Measurements from ENCODE around the gene BCL7B.
"Not testable (repeated sequence)": the region's sequence is repeated elsewhere in the genome, so short reads cannot be mapped to it uniquely, and the experiment has no call there.

BCL7B gene

DNA sequence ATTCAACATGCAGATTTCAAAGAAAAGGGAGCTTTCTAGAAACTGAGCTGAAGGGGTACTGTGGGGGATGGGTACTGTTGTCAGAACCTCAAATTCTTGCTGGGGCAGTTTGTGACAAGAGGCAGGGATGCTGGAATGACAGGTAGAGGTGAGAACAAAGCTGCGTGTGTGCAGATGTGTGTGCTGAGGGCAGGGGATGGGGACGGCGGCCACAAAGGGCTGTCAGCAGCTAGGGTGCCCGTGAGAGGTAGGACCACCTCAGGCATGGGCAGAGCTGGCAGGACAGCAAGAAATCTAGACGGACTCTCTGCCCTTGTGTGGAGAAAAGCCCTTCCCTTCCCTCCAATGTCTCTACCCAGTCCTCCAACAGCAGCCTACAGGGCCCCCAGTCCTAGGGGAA lies 21.0 kb downstream of the BCL7B start:
- H3K4me1 ChIP-seq (ENCODE audit: control insufficient read depth, insufficient read depth, low read length): no peaks in the 10 kb centered on the region
- no CpG with 5 or more reads among the region's 5 CpGs for WGBS (ENCODE audit: insufficient coverage, insufficient read length)
- H3K27me3 ChIP-seq (ENCODE audit: control insufficient read depth, insufficient read depth, low read length): no peaks in the 10 kb centered on the region
- no peak overlapping the region for H3K27ac ChIP-seq (ENCODE audit: low read length)
- no peak for DNase-seq (ENCODE audit: low read depth, low spot score)
- H3K9me3 ChIP-seq (ENCODE audit: control insufficient read depth, insufficient read depth, low read length): no peaks in the 10 kb centered on the region
- no peak overlapping the region for H3K4me3 ChIP-seq (ENCODE audit: low read length)
- peaks cover 7% of the 10 kb centered on the region; the same call in 1 of the 2 replicates for H3K36me3 ChIP-seq (ENCODE audit: control insufficient read depth, insufficient read depth, low read length)

DNA sequence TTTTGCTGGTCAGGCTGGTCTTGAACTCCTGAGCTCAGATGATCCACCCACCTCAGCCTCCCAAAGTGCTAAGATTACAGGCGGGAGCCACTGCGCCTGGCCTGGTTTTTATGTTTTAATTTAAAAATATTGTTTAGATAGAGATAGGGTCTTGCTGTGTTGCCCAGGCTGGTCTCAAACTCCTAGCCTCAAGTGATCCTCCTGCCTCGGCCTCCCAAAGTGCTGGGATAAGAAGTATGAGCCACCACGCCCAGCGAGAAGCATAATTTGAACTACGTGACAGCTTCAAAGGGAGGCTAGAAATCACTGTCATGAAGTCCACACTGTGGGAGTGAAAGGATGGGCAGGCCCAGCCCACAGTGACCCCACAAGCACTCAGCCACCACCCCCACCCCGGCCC lies 21.6 kb downstream of the BCL7B start:
- H3K27ac ChIP-seq (ENCODE audit: low read length); H3K4me3 ChIP-seq (ENCODE audit: low read length); H3K27me3 ChIP-seq (ENCODE audit: control insufficient read depth, insufficient read depth, low read length); H3K9me3 ChIP-seq (ENCODE audit: control insufficient read depth, insufficient read depth, low read length); H3K4me1 ChIP-seq (ENCODE audit: control insufficient read depth, insufficient read depth, low read length); H3K36me3 ChIP-seq (ENCODE audit: control insufficient read depth, insufficient read depth, low read length); DNase-seq (ENCODE audit: low read depth, low spot score): not testable (repeated sequence)
- no CpG with 5 or more reads among the region's 7 CpGs for WGBS (ENCODE audit: insufficient coverage, insufficient read length)

DNA sequence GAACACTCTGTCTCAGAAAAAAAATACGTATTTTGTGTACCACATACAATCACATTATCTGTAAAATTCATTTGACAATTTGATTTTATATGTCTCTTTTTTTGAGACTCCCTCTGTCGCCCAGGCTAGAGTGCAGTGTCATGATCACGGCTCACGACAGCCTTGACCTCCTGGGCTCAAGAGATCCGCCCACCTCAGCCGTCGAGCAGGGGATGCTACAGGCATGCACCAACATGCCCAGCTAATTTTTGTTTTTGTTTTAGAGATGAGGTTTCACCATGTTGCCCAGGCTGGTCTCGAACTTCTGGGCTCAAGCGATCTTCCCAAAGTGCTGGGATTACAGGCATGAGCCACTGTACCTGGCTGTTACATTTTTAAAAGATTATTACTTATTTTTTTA lies 23.7 kb downstream of the BCL7B start:
- H3K27me3 ChIP-seq (ENCODE audit: control insufficient read depth, insufficient read depth, low read length): no peaks in the 10 kb centered on the region
- H3K9me3 ChIP-seq (ENCODE audit: control insufficient read depth, insufficient read depth, low read length): no peaks in the 10 kb centered on the region
- H3K36me3 ChIP-seq (ENCODE audit: control insufficient read depth, insufficient read depth, low read length): 0 out of 2 replicates have a peak, but pooled peaks cover 4% of the 10 kb centered on the region
- H3K4me1 ChIP-seq (ENCODE audit: control insufficient read depth, insufficient read depth, low read length): no peaks in the 10 kb centered on the region
- H3K4me3 ChIP-seq (ENCODE audit: low read length): no peak overlapping the region
- no peak overlapping the region for H3K27ac ChIP-seq (ENCODE audit: low read length)
- no peak for DNase-seq (ENCODE audit: low read depth, low spot score)
- WGBS (ENCODE audit: insufficient coverage, insufficient read length): no CpG with 5 or more reads among the region's 9 CpGs

DNA sequence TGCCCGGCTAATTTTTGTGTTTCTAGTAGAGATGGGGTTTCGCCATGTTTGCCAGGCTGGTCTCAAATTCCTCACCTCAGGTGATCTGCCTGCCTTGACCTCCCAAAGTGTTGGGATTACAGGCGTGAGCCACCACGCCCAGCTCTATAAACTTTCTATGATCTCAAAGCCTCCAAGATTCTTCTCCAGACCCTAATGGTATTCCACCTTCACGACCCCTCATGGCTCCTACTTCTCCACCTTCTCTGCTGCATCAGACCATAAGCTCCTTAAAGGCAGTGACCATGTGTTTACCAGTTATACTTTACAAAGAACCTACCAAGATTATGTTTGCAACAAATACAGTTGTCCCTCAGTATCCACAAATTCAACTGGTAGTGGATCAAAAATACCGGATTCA lies 25.3 kb downstream of the BCL7B start:
- H3K27ac ChIP-seq (ENCODE audit: low read length): no peak overlapping the region
- H3K4me3 ChIP-seq (ENCODE audit: low read length): no peak overlapping the region
- H3K36me3 ChIP-seq (ENCODE audit: control insufficient read depth, insufficient read depth, low read length): 0 out of 2 replicates have a peak, but pooled peaks cover 4% of the 10 kb centered on the region
- no peaks in the 10 kb centered on the region for H3K9me3 ChIP-seq (ENCODE audit: control insufficient read depth, insufficient read depth, low read length)
- H3K4me1 ChIP-seq (ENCODE audit: control insufficient read depth, insufficient read depth, low read length): no peaks in the 10 kb centered on the region
- no peaks in the 10 kb centered on the region for H3K27me3 ChIP-seq (ENCODE audit: control insufficient read depth, insufficient read depth, low read length)
- no peak for DNase-seq (ENCODE audit: low read depth, low spot score)
- WGBS (ENCODE audit: insufficient coverage, insufficient read length): no CpG with 5 or more reads among the region's 6 CpGs

DNA sequence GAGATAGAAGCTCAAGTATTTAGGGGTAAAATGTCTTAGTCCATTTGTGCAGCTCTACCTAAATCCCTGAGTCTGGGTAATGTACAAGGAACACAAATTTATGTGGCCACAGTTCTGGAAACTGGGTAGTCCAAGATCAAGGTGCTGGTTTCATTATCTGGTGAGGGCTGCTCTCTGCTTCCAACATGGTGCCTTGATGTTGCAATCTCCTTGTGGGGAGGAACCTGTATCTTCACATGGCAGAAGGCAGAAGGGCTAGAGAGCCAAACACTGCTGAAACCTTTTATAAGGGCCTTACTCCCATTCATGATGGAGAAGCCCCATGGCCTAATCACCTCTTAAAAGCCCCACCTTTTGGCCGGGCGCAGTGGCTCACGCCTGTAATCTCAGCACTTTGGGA lies 26.7 kb downstream of the BCL7B start:
- Histone ChIP-seq H3K27me3 (ENCODE audit: control insufficient read depth, insufficient read depth, low read length) (no peaks in the 10 kb centered on the region), H3K4me1 (ENCODE audit: control insufficient read depth, insufficient read depth, low read length) (no peaks in the 10 kb centered on the region), H3K36me3 (ENCODE audit: control insufficient read depth, insufficient read depth, low read length) (no peaks in the 10 kb centered on the region), H3K9me3 (ENCODE audit: control insufficient read depth, insufficient read depth, low read length) (no peaks in the 10 kb centered on the region), H3K4me3 (ENCODE audit: low read length) (no peak overlapping the region), H3K27ac (ENCODE audit: low read length) (no peak overlapping the region)
- DNase-seq (ENCODE audit: low read depth, low spot score): no peak
- WGBS (ENCODE audit: insufficient coverage, insufficient read length): no CpG with 5 or more reads among the region's 3 CpGs

DNA sequence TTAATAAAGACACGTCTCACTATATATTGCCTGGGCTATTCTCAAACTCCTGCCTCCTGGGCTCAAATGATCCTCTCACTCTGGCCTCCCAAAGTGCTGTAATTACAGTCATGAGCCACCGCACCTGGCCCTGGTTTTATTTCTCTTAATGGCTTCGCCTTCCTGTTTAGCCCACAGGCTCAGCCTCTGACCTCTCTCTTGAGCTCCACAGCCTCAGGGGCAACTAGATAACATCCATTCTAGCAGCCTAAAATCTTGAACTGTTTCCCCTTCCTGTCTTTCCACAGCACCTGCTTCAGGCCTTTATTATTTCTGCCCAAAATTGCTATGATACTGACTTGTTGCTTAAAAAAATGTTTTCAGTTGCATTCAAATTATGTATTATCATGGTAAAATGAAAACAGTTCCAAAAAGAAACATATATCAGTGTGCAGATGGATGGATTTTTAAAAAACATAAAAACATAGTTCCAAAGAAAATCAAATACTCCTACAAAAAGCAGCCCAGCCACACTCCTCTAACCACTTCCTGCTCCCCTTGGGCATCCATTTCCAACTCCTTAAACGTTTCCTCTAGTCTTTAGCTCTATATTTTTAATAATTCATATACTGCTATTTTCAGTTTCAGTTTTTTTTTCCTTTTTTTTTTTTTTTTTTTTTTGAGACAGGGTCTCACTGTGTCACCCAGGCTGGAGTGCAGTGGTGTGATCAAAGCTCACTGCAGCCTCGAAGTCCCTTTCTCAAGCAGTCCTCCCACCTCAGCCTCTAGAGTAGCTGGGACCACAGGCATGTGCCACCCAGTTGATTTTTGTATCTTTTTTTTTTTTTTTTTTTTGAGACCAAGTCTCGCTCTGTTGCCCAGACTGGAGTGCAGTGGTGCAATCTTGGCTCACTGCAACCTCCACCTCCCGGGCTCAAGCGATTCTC lies 30.3 kb downstream of the BCL7B start:
- Histone ChIP-seq H3K4me1 (ENCODE audit: control insufficient read depth, insufficient read depth, low read length) (no peaks in the 10 kb centered on the region), H3K36me3 (ENCODE audit: control insufficient read depth, insufficient read depth, low read length) (no peaks in the 10 kb centered on the region), H3K27me3 (ENCODE audit: control insufficient read depth, insufficient read depth, low read length) (no peaks in the 10 kb centered on the region), H3K4me3 (ENCODE audit: low read length) (no peak overlapping the region), H3K27ac (ENCODE audit: low read length) (no peak overlapping the region), H3K9me3 (ENCODE audit: control insufficient read depth, insufficient read depth, low read length) (no peaks in the 10 kb centered on the region)
- no peak for DNase-seq (ENCODE audit: low read depth, low spot score)
- no CpG with 5 or more reads among the region's 8 CpGs for WGBS (ENCODE audit: insufficient coverage, insufficient read length)

DNA sequence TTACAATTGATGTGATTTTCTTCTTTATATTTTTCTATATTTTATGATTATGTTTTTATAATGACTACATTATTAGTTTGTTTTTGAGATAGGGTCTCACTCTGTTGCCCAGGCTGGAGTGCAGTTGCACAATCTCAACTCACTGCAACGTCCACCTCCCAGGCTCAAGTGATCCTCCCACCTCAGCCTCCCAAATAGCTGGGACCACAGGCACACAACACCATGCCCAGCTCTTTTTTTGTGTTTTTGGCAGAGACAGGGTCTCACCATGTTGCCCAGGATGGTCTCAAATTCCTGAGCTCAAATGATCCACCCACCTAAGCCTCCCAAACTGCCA lies 31.4 kb downstream of the BCL7B start:
- H3K9me3 ChIP-seq (ENCODE audit: control insufficient read depth, insufficient read depth, low read length); H3K27ac ChIP-seq (ENCODE audit: low read length); H3K36me3 ChIP-seq (ENCODE audit: control insufficient read depth, insufficient read depth, low read length); DNase-seq (ENCODE audit: low read depth, low spot score); H3K27me3 ChIP-seq (ENCODE audit: control insufficient read depth, insufficient read depth, low read length); H3K4me3 ChIP-seq (ENCODE audit: low read length); H3K4me1 ChIP-seq (ENCODE audit: control insufficient read depth, insufficient read depth, low read length): not testable (repeated sequence)
- no CpG with 5 or more reads among the region's 1 CpG for WGBS (ENCODE audit: insufficient coverage, insufficient read length)

DNA sequence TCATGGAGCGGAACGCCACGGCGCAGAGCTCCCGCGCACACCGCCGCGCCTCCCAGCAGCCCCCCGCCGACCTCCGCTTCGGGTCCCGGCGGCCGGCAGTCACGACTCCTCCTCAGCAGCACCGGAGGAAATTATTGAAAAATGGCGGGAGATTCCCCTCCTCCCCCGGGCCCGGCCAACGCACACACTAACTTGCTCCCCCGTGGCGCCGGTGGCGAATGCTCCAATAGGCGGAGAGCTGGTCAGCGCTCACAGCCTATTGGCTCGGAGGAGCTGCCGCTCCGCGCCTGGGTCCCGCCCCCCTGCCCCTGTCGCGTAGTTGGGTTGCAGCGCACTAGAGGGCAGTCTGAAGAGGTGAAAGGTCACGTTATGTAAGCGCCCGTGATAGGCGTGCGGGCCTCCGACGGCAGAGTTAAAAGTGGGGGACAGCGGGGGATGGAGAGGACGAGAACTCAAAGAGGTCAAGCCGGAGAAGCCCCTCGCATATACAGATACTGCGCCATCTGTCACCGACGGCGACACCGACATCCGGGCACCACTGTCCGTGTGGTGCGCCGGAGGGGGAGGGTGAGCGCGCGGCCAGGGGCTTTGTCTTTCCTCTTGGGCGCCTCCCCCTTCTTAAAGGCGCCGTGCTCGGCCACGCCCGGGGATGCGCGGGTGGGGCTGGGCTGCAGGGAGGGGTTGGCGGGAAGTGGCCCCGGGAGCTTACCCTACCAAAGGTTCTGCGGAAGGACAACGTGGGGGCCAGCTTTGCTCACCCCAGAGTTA lies 35.2 kb downstream of the BCL7B start, which contains the start of gene BAZ1B:
Gene BAZ1B (minus strand): TSS at position 189 of the 768 bp plus-strand sequence. CDS start 360 bp downstream, outside the sequence.
- no CpG with 5 or more reads among the region's 71 CpGs for WGBS (ENCODE audit: insufficient coverage, insufficient read length)
- peak within 1 kb of the TSS; percentile 98 for H3K4me3 ChIP-seq (ENCODE audit: low read length)
- no peaks in the 10 kb centered on the region for H3K27me3 ChIP-seq (ENCODE audit: control insufficient read depth, insufficient read depth, low read length)
- no peaks in the 10 kb centered on the region for H3K36me3 ChIP-seq (ENCODE audit: control insufficient read depth, insufficient read depth, low read length)
- H3K4me1 ChIP-seq (ENCODE audit: control insufficient read depth, insufficient read depth, low read length): no peaks in the 10 kb centered on the region
- no peak within 1 kb of the TSS for H3K27ac ChIP-seq (ENCODE audit: low read length)
- peak; percentile 88 for DNase-seq (ENCODE audit: low read depth, low spot score)
- no peaks in the 10 kb centered on the region for H3K9me3 ChIP-seq (ENCODE audit: control insufficient read depth, insufficient read depth, low read length)

DNA sequence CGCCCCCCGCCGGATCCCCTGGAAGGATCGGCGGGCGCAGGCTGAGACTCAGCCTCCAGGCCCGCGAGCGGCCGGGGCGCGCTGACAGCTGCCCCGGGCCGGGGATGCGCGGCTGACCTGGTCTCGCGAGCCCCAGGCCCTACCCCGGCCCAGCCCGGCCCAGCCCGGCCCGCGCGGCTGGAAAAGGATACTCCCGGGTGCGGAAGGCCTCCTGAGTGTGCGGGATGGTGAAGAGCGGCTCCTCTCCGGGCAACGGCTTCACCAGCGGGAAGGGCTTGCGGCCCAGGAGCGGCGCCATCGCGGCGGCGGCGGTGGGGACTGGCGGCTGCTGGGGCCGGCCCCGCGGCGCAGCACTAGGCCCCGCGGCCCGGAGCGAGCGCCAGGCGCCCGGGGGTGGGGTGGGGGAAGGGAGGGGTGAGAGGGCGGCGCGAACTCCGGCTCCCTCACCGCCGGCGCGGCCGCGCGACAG lies 35.8 kb downstream of the BCL7B start:
- H3K9me3 ChIP-seq (ENCODE audit: control insufficient read depth, insufficient read depth, low read length): no peaks in the 10 kb centered on the region
- no peaks in the 10 kb centered on the region for H3K36me3 ChIP-seq (ENCODE audit: control insufficient read depth, insufficient read depth, low read length)
- WGBS (ENCODE audit: insufficient coverage, insufficient read length): no CpG with 5 or more reads among the region's 62 CpGs
- H3K4me1 ChIP-seq (ENCODE audit: control insufficient read depth, insufficient read depth, low read length): no peaks in the 10 kb centered on the region
- H3K27ac ChIP-seq (ENCODE audit: low read length): no peak overlapping the region
- H3K4me3 ChIP-seq (ENCODE audit: low read length): peak overlapping the region; percentile 98
- DNase-seq (ENCODE audit: low read depth, low spot score): no peak
- H3K27me3 ChIP-seq (ENCODE audit: control insufficient read depth, insufficient read depth, low read length): no peaks in the 10 kb centered on the region

DNA sequence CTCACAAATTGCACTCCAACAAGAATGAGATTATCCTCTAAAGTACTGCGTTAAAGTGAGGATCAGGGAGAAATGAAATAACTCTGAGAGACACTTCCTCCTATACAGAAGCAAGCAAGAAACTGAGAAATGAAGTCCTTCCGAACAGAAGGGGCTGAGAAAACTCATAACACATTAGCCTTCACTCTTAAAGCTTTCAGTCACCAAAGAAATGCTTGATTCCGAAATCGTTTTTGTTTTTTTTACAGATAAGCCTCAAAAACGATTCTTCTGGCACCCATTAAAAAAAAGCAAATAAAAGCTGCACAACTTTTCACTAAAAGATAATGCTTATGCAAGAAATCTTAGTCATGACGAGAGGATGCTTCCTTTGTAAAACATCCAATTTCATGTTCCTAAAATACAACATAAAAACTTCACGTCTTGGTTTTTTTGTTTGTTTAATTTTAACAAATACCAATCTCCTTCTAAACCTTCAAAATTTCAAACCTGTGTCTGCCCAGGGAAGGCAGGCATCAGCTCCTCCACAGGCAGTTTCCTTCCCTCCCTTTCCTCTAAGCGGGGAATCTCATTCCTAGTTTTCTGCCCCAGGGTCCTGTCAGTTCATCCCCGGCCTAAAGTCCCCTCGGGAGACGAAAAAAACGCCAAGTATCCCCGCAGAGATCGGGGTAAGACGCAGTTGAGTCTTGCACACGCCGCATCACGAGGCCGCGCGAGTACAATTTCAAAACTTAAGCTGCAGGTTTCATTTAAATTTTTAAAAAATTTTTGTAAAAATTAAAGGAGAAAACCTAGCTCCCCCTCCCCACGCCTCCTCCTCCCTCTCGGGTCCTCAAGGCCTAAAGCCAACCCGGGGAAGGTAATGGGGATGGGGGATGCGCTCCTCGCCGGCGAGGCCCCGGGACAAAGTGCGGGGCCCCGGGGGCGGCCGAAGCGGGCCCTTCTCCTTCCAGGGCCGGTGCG lies 36.5 kb downstream of the BCL7B start:
- Histone ChIP-seq H3K4me1 (ENCODE audit: control insufficient read depth, insufficient read depth, low read length) (no peaks in the 10 kb centered on the region), H3K9me3 (ENCODE audit: control insufficient read depth, insufficient read depth, low read length) (no peaks in the 10 kb centered on the region), H3K4me3 (ENCODE audit: low read length) (peak overlapping the region; percentile 98), H3K27me3 (ENCODE audit: control insufficient read depth, insufficient read depth, low read length) (no peaks in the 10 kb centered on the region), H3K36me3 (ENCODE audit: control insufficient read depth, insufficient read depth, low read length) (no peaks in the 10 kb centered on the region; the same call in 1 of the 2 replicates), H3K27ac (ENCODE audit: low read length) (no peak overlapping the region)
- no peak for DNase-seq (ENCODE audit: low read depth, low spot score)
- WGBS (ENCODE audit: insufficient coverage, insufficient read length): no CpG with 5 or more reads among the region's 36 CpGs
